ENCODE results near the gene BLOC1S4. TPM values are rescaled to one million over a fixed set of nuclear protein-coding genes. Genes with fewer than 3 reads are reported as not detected.

Gene BLOC1S4
- total RNA-seq, 1 experiment from 2014 or later: 10.6 TPM

- BruUV-seq (replicated peaks): no TSS peak
- DNase-seq (ENCODE audit: unreplicated experiment): no peak
- Mint-ChIP-seq H3K36me3 (ENCODE audit: insufficient read depth, unreplicated experiment) (no peaks in the 10 kb centered on the region), H3K4me1 (ENCODE audit: insufficient read depth, unreplicated experiment) (peaks cover 25% of the 10 kb centered on the region), H3K4me3 (ENCODE audit: unreplicated experiment) (no peak overlapping the region), H3K27ac (ENCODE audit: low read depth, unreplicated experiment) (no peak overlapping the region), H3K9me3 (ENCODE audit: unreplicated experiment) (no peaks in the 10 kb centered on the region), H3K27me3 (ENCODE audit: insufficient read depth, unreplicated experiment) (no peaks in the 10 kb centered on the region)
- ChIA-PET POLR2A (interaction anchor here (0.7 to 1.8 kb wide), 4 partner anchors 12 to 29 kb away, joined by 3 to 11 read pairs (median 5); no protein-coding TSS in a partner anchor), CTCF (interaction anchor here (0.6 to 5.2 kb wide), 5 partner anchors 16 to 112 kb away, joined by 3 to 25 read pairs (median 7); partner anchors contain the start of gene MRFAP1L1)
- TF ChIP-seq CTCF (IDR thresholded peaks at IDR 0.05; ENCODE audit: unreplicated experiment): no peak
- intact Hi-C loops (cut with micrococcal nuclease): no loop called here
Observed at GRCh38 chr4:6761649-6762615, 46.0 kb downstream of the BLOC1S4 start.

GRCh38 chr4:6763330-6763851 is 47.4 kb downstream of the BLOC1S4 start:
- no peaks in the 10 kb centered on the region for H3K36me3 Mint-ChIP-seq (ENCODE audit: insufficient read depth, unreplicated experiment)
- H3K4me1 Mint-ChIP-seq (ENCODE audit: insufficient read depth, unreplicated experiment): peaks cover 36% of the 10 kb centered on the region
- H3K27ac Mint-ChIP-seq (ENCODE audit: low read depth, unreplicated experiment): peak overlapping the region; percentile 24
- no TSS peak for BruUV-seq (replicated peaks)
- intact Hi-C loops (cut with micrococcal nuclease): loop anchor here (1.0 kb wide), 1 partner anchor 43 kb away; no protein-coding TSS in a partner anchor
- CTCF ChIA-PET: interaction anchor here (0.6 to 5.2 kb wide), 6 partner anchors 15 to 110 kb away, joined by 3 to 25 read pairs (median 5); no protein-coding TSS in a partner anchor
- POLR2A ChIA-PET: interaction anchor here (0.7 to 1.8 kb wide), 10 partner anchors 12 to 146 kb away, joined by 3 to 11 read pairs (median 3); no protein-coding TSS in a partner anchor
- H3K4me3 Mint-ChIP-seq (ENCODE audit: unreplicated experiment): peak overlapping the region; percentile 70
- H3K9me3 Mint-ChIP-seq (ENCODE audit: unreplicated experiment): no peaks in the 10 kb centered on the region
- DNase-seq (ENCODE audit: unreplicated experiment): peak; percentile 92
- TF ChIP-seq CTCF (IDR thresholded peaks at IDR 0.05; ENCODE audit: unreplicated experiment): peak; percentile 62
- H3K27me3 Mint-ChIP-seq (ENCODE audit: insufficient read depth, unreplicated experiment): no peaks in the 10 kb centered on the region

GRCh38 chr4:6764976-6765620 is 49.1 kb downstream of the BLOC1S4 start:
- H3K9me3 Mint-ChIP-seq (ENCODE audit: unreplicated experiment): no peaks in the 10 kb centered on the region
- H3K4me1 Mint-ChIP-seq (ENCODE audit: insufficient read depth, unreplicated experiment): peaks cover 36% of the 10 kb centered on the region
- ChIA-PET POLR2A (no interaction called here), CTCF (no interaction called here)
- no peak overlapping the region for H3K4me3 Mint-ChIP-seq (ENCODE audit: unreplicated experiment)
- intact Hi-C loops (cut with micrococcal nuclease): no loop called here
- no peak for TF ChIP-seq CTCF (IDR thresholded peaks at IDR 0.05; ENCODE audit: unreplicated experiment)
- BruUV-seq (replicated peaks): no TSS peak
- no peaks in the 10 kb centered on the region for H3K27me3 Mint-ChIP-seq (ENCODE audit: insufficient read depth, unreplicated experiment)
- no peak overlapping the region for H3K27ac Mint-ChIP-seq (ENCODE audit: low read depth, unreplicated experiment)
- H3K36me3 Mint-ChIP-seq (ENCODE audit: insufficient read depth, unreplicated experiment): no peaks in the 10 kb centered on the region
- no peak for DNase-seq (ENCODE audit: unreplicated experiment)

- Mint-ChIP-seq H3K27me3 (ENCODE audit: insufficient read depth, unreplicated experiment) (no peaks in the 10 kb centered on the region), H3K27ac (ENCODE audit: low read depth, unreplicated experiment) (no peak overlapping the region), H3K4me1 (ENCODE audit: insufficient read depth, unreplicated experiment) (peaks cover 35% of the 10 kb centered on the region), H3K36me3 (ENCODE audit: insufficient read depth, unreplicated experiment) (no peaks in the 10 kb centered on the region), H3K9me3 (ENCODE audit: unreplicated experiment) (no peaks in the 10 kb centered on the region), H3K4me3 (ENCODE audit: unreplicated experiment) (no peak overlapping the region)
- no peak for TF ChIP-seq CTCF (IDR thresholded peaks at IDR 0.05; ENCODE audit: unreplicated experiment)
- no TSS peak for BruUV-seq (replicated peaks)
- intact Hi-C loops (cut with micrococcal nuclease): no loop called here
- CTCF ChIA-PET: no interaction called here
- POLR2A ChIA-PET: interaction anchor here (4.5 kb wide), 1 partner anchor 16 kb away, joined by 21 read pairs; the partner anchor contains the start of gene KIAA0232
- no peak for DNase-seq (ENCODE audit: unreplicated experiment)
Observed at GRCh38 chr4:6765703-6766102, 49.7 kb downstream of the BLOC1S4 start.

Measured in MCF 10A (cell line).